NCI-H1417 (cell line): Measurements from ENCODE around the gene KLC3.

Source experiments
- DNase-seq, 3 experiments: peaks; one replicate each; lab custom pipeline; 2025; lab: John Stamatoyannopoulos, UW

KLC3 gene

DNA sequence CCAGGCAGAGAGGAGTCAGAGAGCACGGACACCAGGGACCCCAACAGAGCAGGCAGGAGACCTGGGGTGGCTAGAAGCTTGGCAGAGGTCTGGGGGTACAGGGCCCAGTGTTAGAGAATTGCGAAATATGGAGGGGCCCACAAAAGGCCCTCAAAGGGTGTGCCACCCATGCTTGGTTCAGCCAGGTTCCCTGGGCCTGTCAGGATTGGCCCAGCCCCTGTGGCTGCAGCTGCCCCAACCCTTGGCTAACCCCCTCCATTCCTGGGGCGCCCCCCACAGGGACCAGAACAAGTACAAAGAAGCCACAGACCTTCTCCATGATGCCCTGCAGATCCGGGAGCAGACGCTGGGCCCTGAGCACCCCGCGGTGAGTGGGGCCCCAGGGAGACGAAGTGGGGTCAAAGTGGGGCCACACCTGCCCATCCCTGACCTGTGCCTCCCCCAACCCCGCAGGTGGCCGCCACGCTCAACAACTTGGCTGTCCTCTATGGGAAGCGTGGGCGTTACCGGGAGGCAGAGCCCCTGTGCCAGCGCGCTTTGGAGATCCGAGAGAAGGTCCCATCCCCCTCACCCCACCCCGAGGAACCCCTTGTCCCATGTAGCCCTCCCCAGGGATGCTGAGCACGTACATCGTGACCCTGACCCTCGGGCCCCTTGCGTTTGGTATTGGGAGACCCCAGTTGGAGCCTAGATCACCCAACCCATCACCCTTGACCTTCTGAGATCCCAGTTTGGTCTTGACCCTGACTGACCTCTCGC, 8.0 kb downstream of the KLC3 start:
- DNase-seq = no peak

DNA sequence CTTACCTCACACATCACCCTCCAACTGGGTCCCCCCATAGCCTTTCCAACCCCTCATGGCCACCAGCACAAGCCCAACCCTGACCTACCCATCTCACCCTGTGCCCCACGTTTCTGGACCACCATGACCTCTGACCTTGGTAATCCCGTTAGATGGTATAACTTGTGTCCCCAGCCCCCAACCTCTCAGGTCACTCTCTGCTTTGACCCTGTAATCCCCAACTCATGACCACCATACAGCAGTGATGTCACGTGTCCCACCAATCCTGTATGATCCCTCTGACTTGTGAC, 8.5 kb downstream of the KLC3 start:
- no peak for DNase-seq

DNA sequence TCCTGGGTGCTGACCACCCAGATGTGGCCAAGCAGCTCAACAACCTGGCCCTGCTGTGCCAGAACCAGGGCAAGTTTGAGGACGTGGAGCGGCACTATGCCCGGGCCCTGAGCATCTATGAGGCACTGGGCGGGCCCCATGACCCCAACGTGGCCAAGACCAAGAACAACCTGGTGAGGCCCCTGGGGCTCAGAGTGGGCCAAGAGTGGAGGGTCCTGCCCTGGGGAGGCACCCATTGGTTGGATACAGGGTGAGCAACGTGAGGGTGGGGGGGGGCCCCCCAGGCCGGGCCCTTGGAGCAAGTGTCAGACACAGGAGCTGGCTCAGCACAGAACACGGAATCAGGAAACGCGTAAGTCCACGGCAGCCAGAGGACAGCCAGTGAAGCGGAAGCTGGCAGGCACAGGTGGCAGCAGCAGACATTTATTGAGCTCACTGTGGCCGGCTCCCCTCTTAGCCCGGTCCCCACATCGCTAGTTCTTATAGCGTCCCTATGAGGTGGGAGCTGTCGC, 8.9 kb downstream of the KLC3 start:
- no peak for DNase-seq

DNA sequence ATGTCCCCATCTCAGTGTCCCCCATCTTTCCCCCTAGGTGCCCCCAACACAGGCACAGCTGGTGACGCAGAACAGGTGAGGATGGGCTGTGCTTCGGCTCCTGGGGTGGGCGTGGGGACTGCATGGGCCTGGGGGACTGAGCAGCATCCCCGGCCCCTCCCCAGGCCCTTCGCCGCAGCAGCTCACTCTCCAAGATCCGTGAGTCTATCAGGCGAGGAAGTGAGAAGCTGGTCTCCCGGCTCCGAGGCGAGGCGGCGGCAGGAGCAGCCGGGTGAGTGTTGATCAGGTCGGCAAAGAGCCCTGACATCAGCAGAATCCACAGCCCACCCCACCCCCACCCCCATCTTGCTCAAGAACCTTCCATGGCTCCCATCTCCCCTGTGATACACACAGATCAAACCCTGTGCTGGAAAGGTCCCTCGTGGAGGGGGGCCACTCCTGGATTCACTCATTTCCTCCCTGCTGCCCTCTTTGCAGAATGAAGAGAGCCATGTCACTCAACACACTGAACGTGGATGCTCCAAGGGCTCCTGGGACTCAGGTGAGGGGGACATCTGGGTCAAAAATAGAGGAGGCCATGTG, 10.0 kb downstream of the KLC3 start:
- DNase-seq = no peak

DNA sequence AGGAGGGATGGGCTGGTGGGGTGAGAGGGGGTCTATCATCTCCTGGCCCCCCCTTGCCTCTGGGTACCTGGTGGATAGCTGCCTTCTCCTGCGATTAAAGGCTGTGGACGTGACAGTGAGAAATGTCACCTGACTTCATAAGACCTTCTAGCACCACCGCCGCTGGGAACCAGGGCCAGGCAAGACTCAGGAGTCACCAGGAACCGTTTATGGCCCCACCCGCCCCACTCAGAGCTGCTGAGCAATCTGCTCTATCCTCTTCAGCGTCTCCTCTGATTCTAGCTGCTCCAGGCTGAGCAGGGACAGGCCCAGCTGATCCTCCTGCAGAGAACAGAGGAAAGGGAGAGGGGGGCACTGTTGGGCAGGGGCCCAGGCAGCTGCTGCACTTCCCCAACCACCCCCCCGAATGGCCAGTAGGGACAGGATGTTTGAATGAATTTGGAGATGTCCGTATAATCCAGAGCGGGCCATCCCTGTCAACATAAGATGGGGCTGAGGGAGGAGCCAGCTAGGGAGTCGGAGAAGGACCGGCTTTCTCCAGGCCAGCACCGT, 10.9 kb downstream of the KLC3 start:
- no peak for DNase-seq

DNA sequence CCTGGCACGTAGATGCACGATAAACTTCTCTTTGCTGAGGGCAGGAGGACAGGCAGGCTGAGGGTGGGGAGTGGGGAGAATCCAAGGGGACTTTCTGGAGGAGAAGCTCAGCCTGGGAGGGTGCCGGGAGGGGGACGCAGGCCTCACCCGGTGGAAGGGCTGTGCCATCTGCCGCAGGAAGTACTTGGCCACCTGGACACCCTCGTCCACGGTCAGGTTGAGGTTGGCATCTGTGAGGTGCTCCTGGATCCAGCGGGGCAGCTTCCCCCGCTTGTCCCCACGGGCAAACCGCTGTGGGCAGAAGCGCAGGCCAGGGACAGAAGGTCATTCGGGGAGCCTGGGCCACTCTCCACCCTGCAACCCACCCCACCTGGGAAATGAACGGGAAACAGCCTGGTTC, 11.5 kb downstream of the KLC3 start:
- no peak for DNase-seq

DNA sequence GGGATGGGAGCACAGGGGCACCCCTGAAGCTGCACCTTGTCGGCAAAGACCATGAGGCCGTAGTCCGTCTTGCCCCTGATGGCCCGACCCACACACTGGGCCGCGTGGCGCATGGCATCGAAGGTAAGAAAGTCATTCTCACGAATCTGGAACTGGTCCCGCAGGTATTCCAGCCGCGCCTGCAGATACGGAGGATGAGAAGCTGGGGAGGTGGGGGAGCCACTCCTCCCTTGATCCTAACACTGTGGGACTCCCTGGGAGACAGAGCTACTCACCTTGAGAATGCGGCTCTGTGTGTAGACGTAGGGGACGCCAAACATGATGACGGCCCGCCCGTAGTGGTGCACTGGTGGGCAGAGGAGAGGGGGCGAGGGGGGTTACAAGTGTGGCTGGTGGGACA, 11.9 kb downstream of the KLC3 start:
- DNase-seq = no peak

DNA sequence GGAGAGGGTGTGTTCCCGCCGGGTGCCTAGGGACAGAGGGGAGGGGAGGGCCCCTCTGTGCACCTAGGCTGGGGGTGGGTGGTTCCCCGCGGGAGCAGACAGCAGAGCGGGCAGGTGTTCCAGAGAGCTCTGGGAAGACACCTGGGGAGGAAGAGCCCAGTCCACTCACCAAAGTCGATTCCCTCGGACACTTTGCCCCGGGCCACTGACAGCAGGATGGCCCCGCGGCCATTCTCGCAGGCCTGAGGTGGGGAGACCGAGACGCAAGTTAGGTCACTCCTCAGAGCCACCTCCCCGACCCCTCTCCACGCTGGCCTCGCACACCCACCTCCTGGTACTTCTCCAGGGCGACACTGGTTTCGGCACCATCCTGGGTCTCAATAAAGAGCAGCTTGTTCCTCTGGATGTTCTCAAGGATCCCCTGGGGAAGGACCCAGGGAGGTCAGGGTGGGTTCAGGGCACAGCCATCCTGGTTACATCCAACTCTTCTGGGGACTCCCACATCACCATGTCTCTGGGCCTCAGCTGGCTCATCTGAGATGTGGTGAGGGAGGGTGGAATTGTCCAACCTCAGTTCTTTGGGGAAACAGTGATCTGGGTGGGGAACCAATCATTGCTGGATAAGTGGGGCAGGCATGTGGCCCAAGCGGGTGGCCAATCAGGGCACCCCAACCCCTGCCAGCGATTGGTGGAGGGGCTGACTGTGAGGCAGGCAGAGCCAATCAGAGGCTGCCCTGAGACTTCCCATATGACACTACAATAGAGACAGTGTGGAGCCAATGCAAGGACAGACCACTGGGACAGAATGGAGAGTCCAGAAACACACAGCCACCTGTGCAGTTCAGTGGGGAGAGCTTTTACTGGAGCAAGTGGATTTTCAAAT, 12.6 kb downstream of the KLC3 start:
- DNase-seq = no peak

DNA sequence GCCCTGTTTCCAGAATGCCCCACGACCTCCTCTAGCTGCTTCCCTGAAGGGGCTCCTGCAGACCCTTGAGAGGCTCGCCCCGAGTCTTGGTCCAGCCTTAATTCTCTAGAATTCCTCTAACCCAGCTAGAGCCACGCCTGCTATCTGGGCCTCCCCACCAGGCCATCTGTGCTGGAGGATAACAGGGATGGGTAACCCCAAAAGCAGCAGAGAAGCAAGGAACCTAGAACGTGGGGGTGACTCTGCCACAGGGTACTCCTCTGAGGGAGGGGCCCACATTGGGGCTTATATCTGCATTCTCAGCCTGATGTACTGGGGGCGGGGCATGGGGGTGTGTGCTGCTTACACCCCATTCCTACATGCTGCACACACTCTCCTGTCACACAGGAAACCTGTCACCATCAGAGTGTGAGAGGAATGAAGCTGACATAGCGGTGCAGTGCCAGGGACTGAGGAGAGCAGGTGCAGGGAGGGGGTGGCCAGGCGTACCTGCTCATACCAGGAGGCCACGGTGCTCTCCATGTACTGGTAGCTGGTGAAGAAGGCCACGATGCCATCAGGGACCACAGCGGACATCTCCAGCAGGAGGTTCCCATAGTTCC, 13.8 kb downstream of the KLC3 start:
- DNase-seq = no peak

DNA sequence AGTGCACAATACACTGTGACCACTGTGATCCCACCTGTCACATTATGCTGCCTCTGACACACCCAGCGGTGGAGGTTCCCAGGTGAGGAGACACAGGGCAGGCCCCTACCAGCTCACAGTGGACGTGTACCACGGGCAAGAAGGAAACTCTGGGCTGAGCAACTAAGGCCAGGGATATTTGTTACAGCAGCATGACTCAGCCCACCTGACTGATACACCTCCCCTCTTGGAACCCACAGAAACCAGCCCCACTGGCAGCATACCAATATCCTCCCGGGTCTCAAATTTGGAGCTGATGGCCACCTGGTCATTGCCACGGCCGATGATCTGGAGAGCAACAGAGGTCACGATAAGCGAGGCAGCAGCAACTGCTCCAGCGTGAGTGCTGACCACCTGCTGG, 14.9 kb downstream of the KLC3 start:
- DNase-seq = no peak

DNA sequence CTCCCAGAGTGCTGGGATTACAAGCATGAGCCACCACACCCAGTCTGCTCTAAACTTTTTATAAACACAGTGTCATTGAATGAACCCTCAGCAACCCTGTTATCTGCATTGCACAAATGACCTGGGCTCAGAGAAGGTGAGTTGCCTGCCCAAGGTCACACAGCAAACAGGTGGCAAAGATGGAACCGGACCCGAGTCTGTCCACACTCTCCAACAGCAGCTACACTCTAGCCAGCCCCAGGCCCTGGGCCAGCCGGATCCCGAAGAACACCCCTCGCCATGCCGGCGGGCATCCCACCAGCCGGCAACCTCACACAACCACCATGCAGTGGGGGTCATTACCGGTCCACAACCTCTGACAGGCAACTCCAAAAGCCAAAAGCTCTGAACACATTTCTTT, 15.4 kb downstream of the KLC3 start:
- no peak for DNase-seq

DNA sequence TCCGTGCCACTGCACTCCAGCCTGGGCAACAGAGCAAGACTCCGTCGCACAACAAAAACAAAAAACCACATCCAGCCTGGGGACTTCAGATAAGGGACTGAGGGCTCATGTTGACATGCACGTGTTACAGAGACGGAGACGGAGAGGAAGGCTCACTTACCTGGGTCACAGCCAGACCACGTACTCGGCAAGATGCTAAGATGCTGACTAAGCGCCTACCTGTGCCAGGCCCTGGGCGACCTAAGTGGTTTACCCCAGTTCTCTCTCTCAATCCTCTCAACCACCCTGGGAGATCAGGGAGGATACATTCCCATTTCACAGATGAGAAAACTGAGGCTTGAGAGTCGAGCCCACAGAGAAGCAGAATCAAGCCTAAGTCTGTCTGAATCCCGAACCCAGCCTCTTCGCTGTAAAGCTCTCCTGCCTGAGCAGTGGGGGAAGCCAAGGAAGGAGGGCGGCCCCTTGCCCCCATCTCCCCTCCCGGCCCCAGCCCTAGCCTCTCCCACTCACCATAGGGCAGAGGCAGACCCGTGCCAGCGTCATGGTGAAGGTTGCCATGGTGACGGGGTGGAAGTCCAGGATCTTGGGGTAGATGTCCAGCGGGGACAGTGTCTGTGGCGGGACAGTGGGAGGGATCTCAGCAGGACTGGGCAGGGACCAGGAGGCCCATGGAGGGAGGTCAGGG, 16.4 kb downstream of the KLC3 start:
- DNase-seq = no peak

DNA sequence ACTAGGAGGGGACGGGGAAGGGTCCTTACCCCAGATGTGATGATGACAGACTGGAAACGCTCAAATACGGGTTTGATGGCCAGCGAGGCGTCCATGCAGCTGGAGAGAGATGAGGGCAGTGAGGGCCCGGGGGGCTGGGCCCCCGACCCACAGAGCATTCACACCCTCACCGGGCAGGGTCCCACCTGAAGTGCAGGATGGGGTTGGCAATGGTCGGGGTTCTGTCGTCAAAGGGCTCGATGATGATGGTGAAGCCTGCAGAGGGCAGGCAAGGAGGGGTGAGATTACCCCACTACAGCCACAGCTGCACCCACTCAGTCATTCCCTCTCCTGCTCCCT, 16.9 kb downstream of the KLC3 start:
- no peak for DNase-seq

DNA sequence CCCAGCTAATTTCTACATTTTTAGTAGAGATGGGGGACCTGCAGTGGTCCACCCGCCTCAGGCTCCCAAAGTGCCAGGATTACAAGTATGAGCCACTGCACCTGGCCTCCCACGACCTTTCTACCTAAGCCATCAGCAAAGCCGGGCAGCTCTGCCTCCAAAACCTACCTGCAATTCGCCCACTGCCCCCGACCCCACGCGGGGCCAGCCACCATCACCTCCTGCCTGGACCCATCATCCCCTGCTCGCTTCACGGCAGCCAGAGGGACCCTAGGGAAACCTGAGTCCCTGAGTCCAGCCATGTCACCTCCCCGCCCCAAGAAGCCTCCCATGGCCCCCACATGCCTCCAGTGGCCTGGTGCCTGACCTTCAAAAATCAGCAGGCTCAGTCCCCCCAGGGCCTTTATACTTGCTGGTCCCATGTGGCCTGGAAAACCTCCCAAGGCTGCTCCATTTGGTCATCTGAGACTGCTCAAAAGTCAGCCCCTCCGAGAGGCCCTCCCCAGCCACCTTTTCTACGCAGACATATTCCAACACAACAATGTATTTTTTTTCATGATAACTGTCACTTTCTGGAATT, 17.8 kb downstream of the KLC3 start:
- DNase-seq = no peak

DNA sequence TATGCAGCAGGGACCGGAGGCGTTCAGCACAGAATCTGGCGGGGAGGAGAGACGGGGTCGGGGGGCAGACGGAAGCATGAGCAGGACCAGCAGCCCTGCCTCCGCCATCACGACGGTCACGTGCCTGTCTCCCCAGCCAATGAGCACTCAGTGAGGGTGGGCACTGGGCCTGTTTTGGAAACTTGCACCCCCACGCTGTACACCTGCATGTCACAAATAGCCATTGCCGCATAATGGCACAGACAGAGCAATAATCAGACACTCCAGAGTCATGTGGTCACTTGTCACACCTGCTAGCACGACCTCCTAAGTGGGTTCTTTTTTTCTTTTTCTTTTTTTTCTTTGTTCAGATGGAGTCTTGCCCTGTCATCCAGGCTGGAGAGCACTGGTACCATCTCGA, 21.1 kb downstream of the KLC3 start:
- DNase-seq = peak in 1 of 3 experiments; percentile 29

DNA sequence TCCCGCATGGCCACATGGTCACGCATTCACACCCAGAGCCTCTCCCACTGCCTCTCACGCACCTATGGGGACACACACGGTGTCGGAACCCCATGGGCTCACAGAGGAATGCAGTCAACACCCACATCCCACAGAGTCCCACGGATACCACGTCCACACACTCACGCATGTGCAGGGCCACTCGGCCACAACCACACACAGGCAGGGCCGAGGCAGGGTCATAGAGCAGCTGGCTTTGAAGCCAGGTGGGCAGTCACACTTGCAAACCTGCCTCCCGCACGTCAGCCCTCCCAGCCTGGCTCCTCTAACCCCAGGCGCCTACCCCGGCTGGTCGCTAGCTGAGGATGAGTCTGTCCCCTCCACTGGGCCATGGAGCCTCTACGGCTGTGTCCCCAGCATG, 21.7 kb downstream of the KLC3 start:
- DNase-seq = no peak

DNA sequence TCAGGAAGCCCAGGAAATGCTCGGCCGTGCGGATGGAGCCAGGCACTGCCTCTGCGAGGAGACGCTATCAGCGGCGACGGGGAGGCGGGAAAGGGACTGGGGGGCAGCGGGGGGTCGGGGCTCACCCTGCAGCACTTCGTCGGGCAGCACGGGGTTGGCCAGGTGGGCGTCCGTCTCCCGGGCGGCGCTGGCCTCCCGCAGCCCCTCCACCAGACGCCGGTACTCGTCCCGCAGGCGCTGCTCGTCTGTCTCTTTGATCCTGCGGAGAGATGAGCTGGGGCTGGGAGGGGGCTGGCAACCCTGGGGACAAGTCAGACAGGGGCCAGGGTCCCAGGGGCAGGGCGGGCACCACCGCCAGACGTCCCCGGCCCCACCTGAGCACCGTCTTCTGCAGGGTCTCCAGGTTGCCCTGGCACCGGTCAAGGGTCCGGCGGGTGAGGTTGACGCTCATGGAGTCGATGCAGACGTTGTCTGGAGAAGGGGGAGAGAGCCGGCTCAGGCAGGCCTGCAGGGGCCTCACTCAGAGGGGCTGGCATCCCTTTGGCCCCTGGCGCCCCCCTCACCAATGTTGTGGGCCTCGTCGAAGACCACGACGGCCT, 23.4 kb downstream of the KLC3 start:
- DNase-seq = no peak

DNA sequence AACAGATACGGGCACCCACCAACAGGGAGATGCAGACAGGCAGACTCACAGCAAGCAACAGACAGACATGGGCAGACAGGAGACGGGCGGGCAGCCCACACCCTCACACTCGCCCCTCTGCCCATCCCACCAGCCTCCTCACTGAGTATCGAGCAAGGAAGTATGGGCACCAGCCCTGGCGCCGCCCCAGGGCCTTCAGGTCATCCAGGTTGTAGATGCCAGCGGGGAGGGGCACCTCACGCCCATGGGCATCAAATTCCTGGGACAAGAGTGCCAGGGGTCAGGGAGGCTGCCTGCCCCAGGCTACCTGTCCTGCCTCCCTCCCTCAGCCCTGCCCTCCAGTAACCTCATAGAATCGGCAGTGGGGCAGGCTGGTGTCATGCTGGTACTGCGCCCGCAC, 24.1 kb downstream of the KLC3 start:
- no peak for DNase-seq

DNA sequence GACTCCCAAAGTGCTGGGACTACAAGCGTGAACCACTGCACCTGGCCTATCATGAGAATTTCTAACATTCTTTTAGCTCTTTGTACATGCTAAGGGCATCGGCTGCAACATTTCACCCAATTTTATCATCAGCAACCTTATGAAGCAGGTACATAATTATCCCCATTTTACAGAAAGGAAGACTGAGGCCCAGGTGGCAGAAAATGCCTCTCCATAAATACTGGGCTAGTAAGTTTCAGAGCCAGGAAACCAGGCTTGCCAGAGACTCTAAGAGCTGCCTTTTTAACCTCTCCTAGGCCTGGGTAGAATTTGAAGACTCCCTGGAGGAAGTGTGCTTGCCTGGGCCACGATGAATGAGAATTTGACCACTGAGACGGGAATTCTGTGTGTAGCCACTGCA, 27.6 kb downstream of the KLC3 start:
- DNase-seq = no peak

DNA sequence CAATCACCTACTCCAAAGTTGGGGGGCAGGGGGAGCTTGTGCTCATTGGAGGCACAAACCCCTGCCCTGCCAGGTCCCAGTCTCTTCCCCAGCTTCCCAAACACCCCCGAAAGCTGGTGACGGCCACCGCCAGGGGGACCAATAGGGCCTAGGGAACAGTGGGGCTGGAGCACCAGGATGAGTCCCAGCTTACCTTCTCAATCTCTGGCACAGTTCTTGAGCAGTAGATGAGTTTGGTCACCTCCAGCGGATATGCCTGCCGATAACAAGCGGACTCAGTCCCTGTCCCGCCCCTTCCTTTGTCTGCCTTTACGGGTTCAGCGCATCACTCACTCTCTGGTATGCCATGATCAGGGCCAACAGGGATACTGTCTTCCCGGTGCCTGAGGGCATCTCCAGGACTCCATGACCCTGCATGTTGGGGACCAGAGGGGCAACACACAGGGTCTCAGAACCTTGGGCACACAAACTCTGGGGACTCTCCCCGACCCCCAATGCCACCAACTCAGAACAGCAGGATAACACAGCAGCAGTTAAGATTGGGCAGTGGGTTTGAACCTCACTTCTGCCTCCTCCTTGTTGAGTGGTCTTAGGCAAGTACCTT, 28.3 kb downstream of the KLC3 start:
- DNase-seq = no peak
